Middle frontal gyrus (tissue), 1 donor: Measurements from ENCODE around the gene CFAP20.

Experiments used
- DNase-seq: peaks from one replicate; pipeline ENCODE4 v3.0.0-alpha.2; 2015; ENCODE audit warnings: low spot score; ENCODE audit errors: extremely low spot score

The CFAP20 gene

GRCh38 chr16:58129097-58129936 is at the start of gene CFAP20:
CFAP20 (minus strand) TSS chr16:58129381; CDS start chr16:58129115, 266 bp downstream.
- DNase-seq = peak; percentile 95

- DNase-seq = no peak
Measured at GRCh38 chr16:58177353-58177710, 48.2 kb upstream of the CFAP20 start.

- DNase-seq = no peak
Measured at GRCh38 chr16:58176608-58177352, 47.6 kb upstream of the CFAP20 start.

GRCh38 chr16:58170223-58170622 is 41.0 kb upstream of the CFAP20 start:
- DNase-seq = no peak

DNA sequence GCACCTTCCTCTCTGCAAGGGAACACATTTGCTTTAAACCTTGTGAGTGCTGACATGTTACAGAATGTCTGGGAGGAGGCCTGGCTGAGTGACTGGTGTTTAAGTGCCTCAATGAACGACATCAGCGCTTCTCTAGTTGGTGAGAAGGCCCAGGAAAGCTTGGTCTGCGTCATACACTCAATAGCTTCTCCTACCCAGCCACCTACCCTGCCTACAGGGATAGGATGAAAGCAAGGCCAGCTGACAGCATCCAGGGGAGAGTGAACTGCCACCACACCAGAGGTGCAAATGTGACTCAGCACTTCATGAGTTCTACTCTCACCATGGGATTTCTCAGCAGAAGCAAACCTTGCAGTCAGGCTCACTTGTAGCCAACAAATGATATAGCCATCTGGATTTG is 31.7 kb upstream of the CFAP20 start:
- DNase-seq = no peak

- DNase-seq = no peak
Measured at GRCh38 chr16:58158725-58159124, 29.5 kb upstream of the CFAP20 start.

DNA sequence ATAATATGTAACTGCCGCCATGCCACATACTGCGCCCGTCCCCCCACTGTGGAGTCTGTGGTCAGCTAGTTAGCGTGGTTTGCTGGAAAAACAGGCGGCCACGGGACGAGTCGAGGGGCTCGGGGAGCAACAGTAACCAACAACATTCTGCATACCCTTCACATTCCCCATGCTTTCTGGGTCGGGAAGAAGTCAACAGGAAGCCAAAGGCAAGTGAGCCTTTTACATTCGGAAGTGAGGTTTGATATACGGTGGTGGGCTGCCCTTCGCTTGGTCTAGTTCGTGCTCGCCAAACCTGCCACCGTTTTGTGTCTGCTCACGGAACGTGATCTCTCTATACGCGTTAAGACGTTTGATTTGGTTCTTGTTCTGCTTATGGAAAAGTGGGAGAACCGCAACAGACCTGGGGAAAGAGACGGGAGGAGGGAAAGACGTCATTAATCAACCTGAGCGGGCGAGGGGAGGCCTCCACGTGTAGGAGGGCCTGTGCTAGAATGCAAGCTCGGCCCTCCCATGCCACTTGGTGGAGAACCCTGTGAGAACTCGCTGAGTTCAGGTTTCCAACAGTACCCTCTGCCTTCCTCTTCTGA is 28.9 kb upstream of the CFAP20 start:
- DNase-seq = no peak

- DNase-seq = no peak
Measured at GRCh38 chr16:58157239-58157638, 28.1 kb upstream of the CFAP20 start.

- no peak for DNase-seq
Measured at GRCh38 chr16:58155839-58156238, 26.7 kb upstream of the CFAP20 start.

DNA sequence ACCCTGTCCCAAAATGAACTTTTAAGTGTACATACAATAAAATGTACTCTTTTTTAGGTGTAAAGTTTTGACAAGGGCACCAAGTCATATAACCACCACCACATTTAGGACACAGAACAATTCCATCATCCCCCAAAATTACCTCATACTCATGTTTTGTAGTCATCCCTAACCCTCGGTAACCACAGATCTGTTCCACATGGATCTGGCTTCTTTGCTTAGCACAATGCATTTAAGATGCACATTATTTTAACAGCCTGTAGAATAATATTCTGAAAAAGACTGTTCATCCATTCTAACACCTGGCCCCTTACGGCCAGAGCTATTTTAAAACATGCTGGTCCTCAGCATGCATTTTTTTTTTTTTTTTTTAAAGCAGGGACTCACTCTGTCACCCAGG is 25.2 kb upstream of the CFAP20 start:
- DNase-seq = no peak

- no peak for DNase-seq
Measured at GRCh38 chr16:58152246-58152868, 23.2 kb upstream of the CFAP20 start.

- DNase-seq = no peak
Measured at GRCh38 chr16:58148526-58148925, 19.3 kb upstream of the CFAP20 start.

GRCh38 chr16:58148099-58148498 is 18.9 kb upstream of the CFAP20 start:
- DNase-seq = no peak

DNA sequence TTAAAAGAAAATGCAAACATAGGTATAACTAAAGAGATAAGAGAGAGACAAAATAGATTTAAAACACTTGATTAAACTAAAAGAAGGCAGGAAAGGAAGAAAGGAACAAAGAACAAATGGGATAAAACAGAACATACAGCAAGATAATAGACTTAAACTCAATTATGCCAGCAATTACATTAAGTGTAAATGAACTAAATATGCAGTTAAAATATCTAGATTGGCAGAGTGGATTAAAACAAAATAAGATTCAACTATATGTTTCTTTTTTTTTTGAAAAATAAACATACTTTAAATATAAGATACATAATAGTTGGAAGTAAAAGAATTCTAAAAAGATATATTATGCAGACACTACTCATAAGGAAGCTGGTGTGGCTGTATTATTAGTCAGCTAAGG is 9.7 kb upstream of the CFAP20 start:
- no peak for DNase-seq

GRCh38 chr16:58137581-58137980 is 8.4 kb upstream of the CFAP20 start:
- no peak for DNase-seq

- no peak for DNase-seq
Measured at GRCh38 chr16:58128711-58129096, 477 bp downstream of the CFAP20 start.

GRCh38 chr16:58128181-58128631 is 975 bp downstream of the CFAP20 start:
- DNase-seq = no peak

GRCh38 chr16:58127634-58128033 is 1.5 kb downstream of the CFAP20 start:
- DNase-seq = no peak

- DNase-seq = no peak
Measured at GRCh38 chr16:58127033-58127556, 2.1 kb downstream of the CFAP20 start.

- DNase-seq = no peak
Measured at GRCh38 chr16:58126451-58126961, 2.7 kb downstream of the CFAP20 start.

GRCh38 chr16:58125781-58126335 is 3.3 kb downstream of the CFAP20 start:
- DNase-seq = no peak
